ENCODE data around the gene RPS27L.

Gene RPS27L

GRCh38 chr15:63188926-63189871 is 31.9 kb upstream of the RPS27L start, which contains the start of gene RAB8B:
TSS of gene RAB8B (plus strand) at chr15:63189606. CDS start at chr15:63189625, 19 bp downstream.
- Histone ChIP-seq H3K27ac (no peak within 1 kb of the TSS), H2AFZ (ENCODE audit: low read depth) (peak within 1 kb of the TSS; percentile 99), H3K4me2 (peak within 1 kb of the TSS; percentile 91), H3K9ac (peak within 1 kb of the TSS; percentile 30; the same call in 1 of the 2 replicates), H3K36me3 (ENCODE audit: insufficient read depth) (no peaks in the 10 kb centered on the region), H3K27me3 (ENCODE audit: insufficient read depth, low read depth) (no peaks in the 10 kb centered on the region), H3K4me1 (ENCODE audit: low read depth, poor library complexity, severe bottlenecking) (peaks cover 47% of the 10 kb centered on the region), H4K20me1 (ENCODE audit: insufficient read depth) (no peaks in the 10 kb centered on the region), H3K79me2 (ENCODE audit: insufficient read depth, low read depth) (peaks cover 5% of the 10 kb centered on the region), H3K4me3 (IDR thresholded peaks at IDR 0.05; ENCODE audit: insufficient read depth, low read depth, low read length) (no peak within 1 kb of the TSS)
- TF ChIP-seq CTCF (conservative IDR thresholded peaks at IDR 0.05; ENCODE audit: low read depth, low read length): no peak

GRCh38 chr15:63188247-63188925 is 31.1 kb upstream of the RPS27L start:
- Histone ChIP-seq H3K79me2 (ENCODE audit: insufficient read depth, low read depth) (peaks cover 5% of the 10 kb centered on the region), H3K27me3 (ENCODE audit: insufficient read depth, low read depth) (no peaks in the 10 kb centered on the region), H3K36me3 (ENCODE audit: insufficient read depth) (no peaks in the 10 kb centered on the region), H4K20me1 (ENCODE audit: insufficient read depth) (no peaks in the 10 kb centered on the region), H2AFZ (ENCODE audit: low read depth) (peak overlapping the region; percentile 99), H3K9ac (peak overlapping the region; percentile 30; the same call in 1 of the 2 replicates), H3K4me3 (IDR thresholded peaks at IDR 0.05; ENCODE audit: insufficient read depth, low read depth, low read length) (no peak overlapping the region), H3K4me1 (ENCODE audit: low read depth, poor library complexity, severe bottlenecking) (peaks cover 39% of the 10 kb centered on the region), H3K27ac (no peak overlapping the region), H3K4me2 (peak overlapping the region; percentile 91)
- TF ChIP-seq CTCF (conservative IDR thresholded peaks at IDR 0.05; ENCODE audit: low read depth, low read length): no peak

- Histone ChIP-seq H2AFZ (ENCODE audit: low read depth) (peak overlapping the region; percentile 99; the same call in 1 of the 2 replicates), H3K36me3 (ENCODE audit: insufficient read depth) (no peaks in the 10 kb centered on the region), H3K79me2 (ENCODE audit: insufficient read depth, low read depth) (peaks cover 5% of the 10 kb centered on the region; the same call in 1 of the 2 replicates), H3K4me3 (IDR thresholded peaks at IDR 0.05; ENCODE audit: insufficient read depth, low read depth, low read length) (no peak overlapping the region), H3K27ac (no peak overlapping the region), H3K9ac (no peak overlapping the region), H3K4me2 (no peak overlapping the region), H4K20me1 (ENCODE audit: insufficient read depth) (no peaks in the 10 kb centered on the region), H3K4me1 (ENCODE audit: low read depth, poor library complexity, severe bottlenecking) (peaks cover 33% of the 10 kb centered on the region), H3K27me3 (ENCODE audit: insufficient read depth, low read depth) (no peaks in the 10 kb centered on the region)
- no peak for TF ChIP-seq CTCF (conservative IDR thresholded peaks at IDR 0.05; ENCODE audit: low read depth, low read length)
Measured at GRCh38 chr15:63187589-63188226, 30.4 kb upstream of the RPS27L start.

GRCh38 chr15:63186065-63186464 is 28.8 kb upstream of the RPS27L start:
- Histone ChIP-seq H3K36me3 (ENCODE audit: insufficient read depth) (no peaks in the 10 kb centered on the region), H3K79me2 (ENCODE audit: insufficient read depth, low read depth) (no peaks in the 10 kb centered on the region), H3K9ac (no peak overlapping the region), H3K4me3 (IDR thresholded peaks at IDR 0.05; ENCODE audit: insufficient read depth, low read depth, low read length) (no peak overlapping the region), H4K20me1 (ENCODE audit: insufficient read depth) (no peaks in the 10 kb centered on the region), H2AFZ (ENCODE audit: low read depth) (no peak overlapping the region), H3K4me2 (no peak overlapping the region), H3K4me1 (ENCODE audit: low read depth, poor library complexity, severe bottlenecking) (peaks cover 16% of the 10 kb centered on the region), H3K27me3 (ENCODE audit: insufficient read depth, low read depth) (no peaks in the 10 kb centered on the region), H3K27ac (no peak overlapping the region)
- TF ChIP-seq CTCF (conservative IDR thresholded peaks at IDR 0.05; ENCODE audit: low read depth, low read length): no peak
